SH-SY5Y (cell line): Measurements from ENCODE around the gene LRBA.

Experiments
- GATA2 ChIP-seq: IDR thresholded peaks from 2 replicates; pipeline ENCODE4 v1.6.1; 2011; ENCODE audit warnings: mild to moderate bottlenecking, low read depth, low read length
- GATA3 ChIP-seq: IDR thresholded peaks from 2 replicates; pipeline ENCODE4 v1.6.1; 2011; ENCODE audit warnings: low read depth, mild to moderate bottlenecking, low read length, moderate library complexity

DNA sequence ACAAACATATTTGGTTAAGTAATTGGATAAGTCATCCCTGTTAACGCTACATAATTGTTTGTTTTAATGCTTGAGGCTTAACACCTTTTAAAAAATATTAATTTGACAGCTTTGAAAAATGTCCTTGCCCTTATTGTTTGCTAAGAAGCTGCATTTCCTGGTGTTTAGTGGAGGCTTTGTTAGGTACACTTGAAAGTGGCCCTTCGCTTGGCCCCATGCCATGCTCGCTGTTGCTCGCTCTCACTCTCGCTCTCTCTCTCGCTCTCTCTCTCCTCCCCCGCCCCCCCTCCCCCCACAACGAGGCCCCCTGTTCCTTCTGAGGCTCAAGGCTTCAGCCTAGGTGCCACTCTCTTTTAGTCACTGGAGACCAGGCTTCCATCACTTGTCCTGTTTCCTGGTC is 797.3 kb downstream of the LRBA start:
- no peak for TF ChIP-seq GATA2
- no peak for TF ChIP-seq GATA3
